Measurements from ENCODE around the gene PNN.
A peak's percentile ranks its signal among the peaks of the same experiment; 100 is the strongest.
"Not testable (repeated sequence)": the region's sequence is repeated elsewhere in the genome, so short reads cannot be mapped to it uniquely, and the experiment has no call there.

The PNN gene

GRCh38 chr14:39174560-39175444 lies at the start of gene PNN:
TSS of gene PNN (plus strand) at chr14:39175254. CDS start at chr14:39175280, 26 bp downstream.
- peak; percentile 94 for DNase-seq (ENCODE audit: low read depth)

- DNase-seq (ENCODE audit: low read depth), result not testable (repeated sequence)
Observed at GRCh38 chr14:39137835-39138234, 37.2 kb upstream of the PNN start.

- no peak for DNase-seq (ENCODE audit: low read depth)
Observed at GRCh38 chr14:39138440-39138839, 36.6 kb upstream of the PNN start.

GRCh38 chr14:39140170-39140569 lies 34.9 kb upstream of the PNN start:
- no peak for DNase-seq (ENCODE audit: low read depth)

GRCh38 chr14:39141623-39142022 lies 33.4 kb upstream of the PNN start:
- not testable (repeated sequence) for DNase-seq (ENCODE audit: low read depth)

GRCh38 chr14:39143226-39143625 lies 31.8 kb upstream of the PNN start:
- not testable (repeated sequence) for DNase-seq (ENCODE audit: low read depth)

- DNase-seq (ENCODE audit: low read depth), result no peak
Observed at GRCh38 chr14:39145266-39145966, 29.6 kb upstream of the PNN start.

- DNase-seq (ENCODE audit: low read depth), result no peak
Observed at GRCh38 chr14:39154594-39155189, 20.4 kb upstream of the PNN start.

GRCh38 chr14:39157491-39157890 lies 17.6 kb upstream of the PNN start:
- no peak for DNase-seq (ENCODE audit: low read depth)

GRCh38 chr14:39158222-39158858 lies 16.7 kb upstream of the PNN start:
- no peak for DNase-seq (ENCODE audit: low read depth)

- no peak for DNase-seq (ENCODE audit: low read depth)
Observed at GRCh38 chr14:39160494-39160893, 14.6 kb upstream of the PNN start.

- not testable (repeated sequence) for DNase-seq (ENCODE audit: low read depth)
Observed at GRCh38 chr14:39167797-39168320, 7.2 kb upstream of the PNN start.

GRCh38 chr14:39168591-39168990 lies 6.5 kb upstream of the PNN start:
- no peak for DNase-seq (ENCODE audit: low read depth)

- no peak for DNase-seq (ENCODE audit: low read depth)
Observed at GRCh38 chr14:39169541-39169900, 5.5 kb upstream of the PNN start.

GRCh38 chr14:39173198-39173597 lies 1.9 kb upstream of the PNN start:
- DNase-seq (ENCODE audit: low read depth), result no peak

- no peak for DNase-seq (ENCODE audit: low read depth)
Observed at GRCh38 chr14:39175445-39176262, 600 bp downstream of the PNN start.

- no peak for DNase-seq (ENCODE audit: low read depth)
Observed at GRCh38 chr14:39176263-39177167, 1.5 kb downstream of the PNN start.

- DNase-seq (ENCODE audit: low read depth), result no peak
Observed at GRCh38 chr14:39177168-39177545, 2.1 kb downstream of the PNN start.

GRCh38 chr14:39179042-39179441 lies 4.0 kb downstream of the PNN start:
- no peak for DNase-seq (ENCODE audit: low read depth)

GRCh38 chr14:39180553-39180952 lies 5.5 kb downstream of the PNN start:
- DNase-seq (ENCODE audit: low read depth), result no peak
